Memory B cell (primary cell): Measurements from ENCODE around the gene TYR.
"Not testable (repeated sequence)": the region's sequence is repeated elsewhere in the genome, so short reads cannot be mapped to it uniquely, and the experiment has no call there.

Source experiments
- ATAC-seq: fragments of 150-1000 bp; cut with Tn5 transposase; 2 replicates; pipeline ENCODE4 v1.10.0; 2021; ENCODE audit warnings: low read depth, mild to moderate bottlenecking, moderate library complexity
- DNase-seq, 2 donors: peaks; one replicate each; pipeline ENCODE4 v3.0.0; 2022; ENCODE audit warnings: low spot score in 2 of 2
- H3K27ac Mint-ChIP-seq: one replicate; pipeline ENCODE4 v1.8.0; 2022; ENCODE audit warnings: mild to moderate bottlenecking, moderate library complexity, mixed read lengths
- H3K27me3 Mint-ChIP-seq: one replicate; pipeline ENCODE4 v1.8.0; 2022; ENCODE audit warnings: mixed read lengths
- H3K36me3 Mint-ChIP-seq: one replicate; pipeline ENCODE4 v1.8.0; 2022; ENCODE audit warnings: mild to moderate bottlenecking, mixed read lengths
- H3K4me1 Mint-ChIP-seq: one replicate; pipeline ENCODE4 v1.8.0; 2022; ENCODE audit warnings: mixed read lengths
- H3K4me3 Mint-ChIP-seq: one replicate; pipeline ENCODE4 v1.8.0; 2022; ENCODE audit warnings: mild to moderate bottlenecking, moderate library complexity, mixed read lengths
- H3K9me3 Mint-ChIP-seq: one replicate; pipeline ENCODE4 v1.8.0; 2022; ENCODE audit warnings: mixed read lengths

Gene TYR

DNA sequence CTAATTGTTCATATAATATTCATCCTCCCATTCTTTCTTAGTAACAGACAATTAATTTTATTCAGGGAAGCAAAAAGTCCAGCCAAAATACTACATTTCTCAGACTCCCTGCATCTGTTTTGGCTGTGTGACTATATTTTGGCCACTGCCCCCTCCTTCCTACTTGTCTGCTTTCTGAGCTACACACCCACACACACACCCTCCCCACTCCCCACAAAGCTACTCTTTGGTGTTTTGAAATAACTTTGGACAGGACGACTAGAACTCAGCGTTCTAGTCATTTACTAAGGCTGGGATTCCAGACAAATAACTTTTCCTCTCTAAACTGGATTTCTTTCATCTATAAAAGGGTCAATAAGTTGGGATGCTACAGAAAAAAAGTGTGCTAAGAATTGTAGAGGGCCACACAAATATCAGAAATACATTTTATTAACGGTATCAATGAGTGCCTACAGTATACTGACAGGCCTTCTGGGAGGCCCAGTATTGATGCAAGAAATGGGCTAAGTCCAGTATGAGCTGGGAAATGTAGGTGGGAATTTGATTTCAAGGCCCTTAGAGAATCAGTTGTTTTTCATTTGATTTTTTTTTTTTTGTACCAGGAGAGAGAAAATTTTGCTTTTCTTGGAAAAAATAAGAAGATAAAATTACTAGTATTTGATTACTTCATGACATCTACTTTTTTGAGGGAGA, 165.4 kb downstream of the TYR start:
- not testable (repeated sequence) for H3K27ac Mint-ChIP-seq, H3K27me3 Mint-ChIP-seq, H3K36me3 Mint-ChIP-seq, H3K4me1 Mint-ChIP-seq, H3K4me3 Mint-ChIP-seq, DNase-seq, H3K9me3 Mint-ChIP-seq, ATAC-seq
